Right lobe of liver (tissue), 4 donors: ENCODE measurements around the gene CDK5.

ENCODE experiments used
- CTCF ChIP-seq, 4 donors: fragments of 200-600 bp in 3 of 4; fragments of 450-650 bp in 1 of 4; IDR thresholded peaks; one replicate each; pipeline versions ENCODE4 v1.5.1 to v1.8.0; 2016 to 2022; ENCODE audit warnings: antibody characterized with exemption in 4 of 4, mild to moderate bottlenecking in 2 of 4
- POLR2A ChIP-seq: fragments of 450-650 bp; IDR thresholded peaks from one replicate; pipeline ENCODE4 v1.6.1; 2017; ENCODE audit warnings: antibody characterized with exemption, mild to moderate bottlenecking
- donor health status: DM: no; HTN: no; CAD: no.
- donor health status: DM: no; HTN: no; CAD: no.
- donor health status: DM: no; HTN: yes; CAD: no.

- TF ChIP-seq CTCF (IDR thresholded peaks at IDR 0.05) (no peak), POLR2A (no peak)
Observed at GRCh38 chr7:151079199-151079910, 21.7 kb upstream of the CDK5 start.
